Measurements from ENCODE around the gene FMO4.

- TF ChIP-seq, protein P1, sequence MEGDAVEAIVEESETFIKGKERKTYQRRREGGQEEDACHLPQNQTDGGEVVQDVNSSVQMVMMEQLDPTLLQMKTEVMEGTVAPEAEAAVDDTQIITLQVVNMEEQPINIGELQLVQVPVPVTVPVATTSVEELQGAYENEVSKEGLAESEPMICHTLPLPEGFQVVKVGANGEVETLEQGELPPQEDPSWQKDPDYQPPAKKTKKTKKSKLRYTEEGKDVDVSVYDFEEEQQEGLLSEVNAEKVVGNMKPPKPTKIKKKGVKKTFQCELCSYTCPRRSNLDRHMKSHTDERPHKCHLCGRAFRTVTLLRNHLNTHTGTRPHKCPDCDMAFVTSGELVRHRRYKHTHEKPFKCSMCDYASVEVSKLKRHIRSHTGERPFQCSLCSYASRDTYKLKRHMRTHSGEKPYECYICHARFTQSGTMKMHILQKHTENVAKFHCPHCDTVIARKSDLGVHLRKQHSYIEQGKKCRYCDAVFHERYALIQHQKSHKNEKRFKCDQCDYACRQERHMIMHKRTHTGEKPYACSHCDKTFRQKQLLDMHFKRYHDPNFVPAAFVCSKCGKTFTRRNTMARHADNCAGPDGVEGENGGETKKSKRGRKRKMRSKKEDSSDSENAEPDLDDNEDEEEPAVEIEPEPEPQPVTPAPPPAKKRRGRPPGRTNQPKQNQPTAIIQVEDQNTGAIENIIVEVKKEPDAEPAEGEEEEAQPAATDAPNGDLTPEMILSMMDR (IDR thresholded peaks at IDR 0.05), result no peak
- TF ChIP-seq POLR2AphosphoS5 (IDR thresholded peaks at IDR 0.05), result no peak
Observed at GRCh38 chr1:171335964-171336363, 22.0 kb downstream of the FMO4 start.

Data from esophagus muscularis mucosa (tissue), 3 donors.